H9 (cell line): ENCODE data around the gene SESTD1. TPM values are rescaled to one million over a fixed set of nuclear protein-coding genes. Genes with fewer than 3 reads are reported as not detected.

Experiments
- DNase-seq: peaks from one replicate; pipeline ENCODE4 v3.0.0-alpha.2; 2017
- H2AFZ ChIP-seq: one replicate; pipeline ENCODE4 v1.6.1; 2013; ENCODE audit warnings: mild to moderate bottlenecking, low read length, control low read depth, moderate library complexity
- H2AK5ac ChIP-seq: 2 replicates; pipeline ENCODE4 v1.6.1; 2013; ENCODE audit warnings: low read length, control low read depth, mixed read lengths; ENCODE audit not compliant: insufficient read length
- H2BK120ac ChIP-seq: one replicate; pipeline ENCODE4 v1.6.1; 2013; ENCODE audit warnings: low read depth, mild to moderate bottlenecking, low read length, control low read depth, inconsistent platforms; ENCODE audit not compliant: poor library complexity, severe bottlenecking
- H2BK12ac ChIP-seq: 2 replicates; pipeline ENCODE4 v1.6.1; 2013; ENCODE audit warnings: low read length, control low read depth, mixed read lengths, low read depth; ENCODE audit not compliant: insufficient read length
- H2BK15ac ChIP-seq: 2 replicates; pipeline ENCODE4 v1.6.1; 2013; ENCODE audit warnings: low read depth, low read length, control low read depth
- H2BK20ac ChIP-seq: one replicate; pipeline ENCODE4 v1.6.1; 2013; ENCODE audit warnings: low read depth, mild to moderate bottlenecking, low read length, control low read depth, inconsistent platforms; ENCODE audit not compliant: poor library complexity, severe bottlenecking
- H2BK5ac ChIP-seq: 2 replicates; pipeline ENCODE4 v1.6.1; 2013; ENCODE audit warnings: low read length, control low read depth, mixed read lengths; ENCODE audit not compliant: insufficient read length
- H3K14ac ChIP-seq: 2 replicates; pipeline ENCODE4 v1.6.1; 2013; ENCODE audit warnings: low read length, control low read depth; ENCODE audit not compliant: insufficient read depth
- H3K18ac ChIP-seq: 2 replicates; pipeline ENCODE4 v1.6.1; 2013; ENCODE audit warnings: low read depth, mild to moderate bottlenecking, mixed read lengths, low read length, control low read depth; ENCODE audit not compliant: insufficient read length
- H3K23ac ChIP-seq: 2 replicates; pipeline ENCODE4 v1.6.1; 2013; ENCODE audit warnings: low read length, control low read depth, mixed read lengths, low read depth; ENCODE audit not compliant: insufficient read length
- H3K23me2 ChIP-seq: 2 replicates; pipeline ENCODE4 v1.6.1; 2013; ENCODE audit warnings: low read depth, mild to moderate bottlenecking, mixed read lengths, low read length, control low read depth; ENCODE audit not compliant: insufficient read length, poor library complexity, severe bottlenecking
- H3K27ac ChIP-seq: 2 replicates; pipeline ENCODE4 v1.5.1; 2013; ENCODE audit warnings: low read length, control low read depth, mixed read lengths, low read depth; ENCODE audit not compliant: insufficient read length
- H3K27me3 ChIP-seq: 2 replicates; pipeline ENCODE4 v1.6.1; 2013; ENCODE audit warnings: low read length, control low read depth, inconsistent platforms; ENCODE audit not compliant: insufficient read depth
- H3K4ac ChIP-seq: 2 replicates; pipeline ENCODE4 v1.6.1; 2013; ENCODE audit warnings: low read depth, mild to moderate bottlenecking, control low read depth, inconsistent platforms, low read length, moderate library complexity
- H3K4me1 ChIP-seq: 2 replicates; pipeline ENCODE4 v1.6.1; 2013; ENCODE audit warnings: low read length, control low read depth, inconsistent platforms; ENCODE audit not compliant: insufficient read depth
- H3K4me2 ChIP-seq: 2 replicates; pipeline ENCODE4 v1.6.1; 2013; ENCODE audit warnings: low read length, control low read depth, mixed read lengths; ENCODE audit not compliant: insufficient read length, insufficient read depth
- H3K56ac ChIP-seq: 2 replicates; pipeline ENCODE4 v1.6.1; 2013; ENCODE audit warnings: low read depth, mild to moderate bottlenecking, mixed read lengths, low read length, control low read depth; ENCODE audit not compliant: insufficient read length
- H3K79me1 ChIP-seq: 2 replicates; pipeline ENCODE4 v1.6.1; 2013; ENCODE audit warnings: low read depth, mild to moderate bottlenecking, moderate library complexity, low read length, control low read depth, inconsistent platforms; ENCODE audit not compliant: insufficient read depth, poor library complexity, severe bottlenecking
- H3K79me2 ChIP-seq: 2 replicates; pipeline ENCODE4 v1.6.1; 2013; ENCODE audit warnings: low read length, control low read depth, inconsistent platforms; ENCODE audit not compliant: insufficient read depth
- H3K9ac ChIP-seq: 2 replicates; pipeline ENCODE4 v1.6.1; 2013; ENCODE audit warnings: low read length, control low read depth, mixed read lengths; ENCODE audit not compliant: insufficient read length; ENCODE audit errors: extremely low read depth
- H3K9me3 ChIP-seq: one replicate; pipeline ENCODE4 v1.6.1; 2013; ENCODE audit warnings: low read depth, low read length, inconsistent platforms; ENCODE audit not compliant: control insufficient read depth
- H3T11ph ChIP-seq: one replicate; pipeline ENCODE4 v1.6.1; 2013; ENCODE audit warnings: mild to moderate bottlenecking, low read length, control low read depth, inconsistent platforms
- H4K20me1 ChIP-seq: one replicate; pipeline ENCODE4 v1.6.1; 2013; ENCODE audit not compliant: control insufficient read depth, insufficient read length, insufficient read depth
- H4K5ac ChIP-seq: 2 replicates; pipeline ENCODE4 v1.6.1; 2013; ENCODE audit warnings: low read depth, mild to moderate bottlenecking, mixed read lengths, low read length, control low read depth; ENCODE audit not compliant: insufficient read length
- H4K8ac ChIP-seq: replicated peaks from 2 replicates; pipeline ENCODE4 v1.6.1; 2013; ENCODE audit warnings: low read length, control low read depth, mixed read lengths, low read depth; ENCODE audit not compliant: insufficient read length
- H4K91ac ChIP-seq: 2 replicates; pipeline ENCODE4 v1.6.1; 2013; ENCODE audit warnings: low read depth, mild to moderate bottlenecking, moderate library complexity, mixed read lengths, low read length, control low read depth; ENCODE audit not compliant: insufficient read length
- H3K27ac Mint-ChIP-seq, 3 experiments: 2 replicates in 2 of 3; 3 replicates in 1 of 3; pipeline ENCODE4 v1.8.0; 2020 to 2021; ENCODE audit warnings: mixed read lengths in 3 of 3, mild to moderate bottlenecking in 1 of 3, moderate library complexity in 1 of 3
- H3K27me3 Mint-ChIP-seq: 2 replicates; pipeline ENCODE4 v1.8.0; 2021; ENCODE audit warnings: low read depth, mild to moderate bottlenecking, moderate library complexity, mixed read lengths
- H3K36me3 Mint-ChIP-seq, 3 experiments: 2 replicates in 2 of 3; 3 replicates in 1 of 3; pipeline ENCODE4 v1.8.0; 2020 to 2021; ENCODE audit warnings: low read depth in 3 of 3, mixed read lengths in 3 of 3; ENCODE audit not compliant: insufficient read depth in 1 of 3
- H3K4me1 Mint-ChIP-seq, 2 experiments: 2 replicates each; pipeline ENCODE4 v1.8.0; 2020; ENCODE audit warnings: mixed read lengths in 2 of 2
- H3K4me3 Mint-ChIP-seq, 2 experiments: 2 replicates in 1 of 2; 3 replicates in 1 of 2; pipeline ENCODE4 v1.8.0; 2020 to 2021; ENCODE audit warnings: mild to moderate bottlenecking in 2 of 2, mixed read lengths in 2 of 2, moderate library complexity in 1 of 2
- H3K9me3 Mint-ChIP-seq, 2 experiments: 2 replicates in 1 of 2; 3 replicates in 1 of 2; pipeline ENCODE4 v1.8.0; 2020; ENCODE audit warnings: mild to moderate bottlenecking in 2 of 2, mixed read lengths in 2 of 2, moderate library complexity in 1 of 2
- WGBS: extraction: QIAGEN DNeasy Blood & Tissue Kit; methylation state at CpG from one replicate; pipeline ENCODE4 v1.1.7; 2013; ENCODE audit warnings: missing lambda C conversion rate, low lambda C conversion rate, mixed read lengths; ENCODE audit not compliant: insufficient read length; ENCODE audit errors: extremely low coverage; 5-methylcytosine and 5-hydroxymethylcytosine counted together
- total RNA-seq: library from RNA; stranded (reverse); gene quantifications from 2 replicates; pipeline ENCODE4 v1.2.1, GENCODE V29; 2021
- TF ChIP-seq, protein P1 (sequence below): fragments of 200-600 bp; sonication (generic); conservative IDR thresholded peaks from 3 replicates; pipeline ENCODE4 v1.8.0; 2021; ENCODE audit warnings: antibody characterized with exemption, mild to moderate bottlenecking

Gene SESTD1
- total RNA-seq, 1 experiment from 2014 or later, result 44.4 TPM

DNA sequence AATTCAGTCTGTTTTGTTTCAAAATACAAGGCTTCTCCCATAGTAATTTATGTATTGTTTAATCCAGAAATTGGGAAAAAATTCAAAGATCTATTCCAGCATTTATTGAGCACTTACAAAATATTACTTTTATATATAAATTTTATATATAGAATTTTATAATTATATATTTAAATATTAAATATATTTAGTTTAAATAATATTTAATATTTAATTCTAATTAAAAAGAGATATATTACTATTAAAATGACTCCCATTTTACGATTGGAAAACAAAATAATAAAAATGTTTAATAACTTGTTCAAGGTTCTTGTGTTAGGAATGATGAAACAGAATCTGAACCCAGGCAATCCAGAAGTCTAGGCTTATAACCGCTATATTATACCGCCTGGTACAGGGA, 40.5 kb upstream of the SESTD1 start:
- Mint-ChIP-seq H3K9me3 (peaks cover 0 to 6% of the 10 kb centered on the region in 2 experiments; a peak in 3 of 5 replicates), H3K27me3 (no peaks in the 10 kb centered on the region), H3K36me3 (peaks cover 2 to 4% (median 3%) of the 10 kb centered on the region in 3 experiments; a peak in 4 of 7 replicates), H3K4me1 (no peaks in the 10 kb centered on the region; a peak in 1 of 4 replicates), H3K4me3 (no peak overlapping the region), H3K27ac (no peak overlapping the region)
- Histone ChIP-seq H3K23ac (no peak overlapping the region), H2BK120ac (no peak overlapping the region), H2BK5ac (no peak overlapping the region), H3K79me1 (no peaks in the 10 kb centered on the region), H3K56ac (no peak overlapping the region), H3K79me2 (no peaks in the 10 kb centered on the region), H4K20me1 (no peaks in the 10 kb centered on the region), H3K23me2 (no peaks in the 10 kb centered on the region), H3K14ac (no peak overlapping the region), H3K4me2 (no peak overlapping the region), H2AFZ (no peak overlapping the region), H3T11ph (no peak overlapping the region), H3K18ac (no peak overlapping the region), H4K5ac (no peak overlapping the region), H2BK12ac (no peak overlapping the region), H2BK15ac (no peak overlapping the region), H3K4ac (no peak overlapping the region), H3K27me3 (no peaks in the 10 kb centered on the region), H4K91ac (no peak overlapping the region), H2AK5ac (no peak overlapping the region), H3K9me3 (no peaks in the 10 kb centered on the region), H3K4me1 (no peaks in the 10 kb centered on the region), H3K9ac (no peak overlapping the region), H3K27ac (no peak overlapping the region), H4K8ac (no peak overlapping the region), H2BK20ac (no peak overlapping the region)
- TF ChIP-seq, protein P1, sequence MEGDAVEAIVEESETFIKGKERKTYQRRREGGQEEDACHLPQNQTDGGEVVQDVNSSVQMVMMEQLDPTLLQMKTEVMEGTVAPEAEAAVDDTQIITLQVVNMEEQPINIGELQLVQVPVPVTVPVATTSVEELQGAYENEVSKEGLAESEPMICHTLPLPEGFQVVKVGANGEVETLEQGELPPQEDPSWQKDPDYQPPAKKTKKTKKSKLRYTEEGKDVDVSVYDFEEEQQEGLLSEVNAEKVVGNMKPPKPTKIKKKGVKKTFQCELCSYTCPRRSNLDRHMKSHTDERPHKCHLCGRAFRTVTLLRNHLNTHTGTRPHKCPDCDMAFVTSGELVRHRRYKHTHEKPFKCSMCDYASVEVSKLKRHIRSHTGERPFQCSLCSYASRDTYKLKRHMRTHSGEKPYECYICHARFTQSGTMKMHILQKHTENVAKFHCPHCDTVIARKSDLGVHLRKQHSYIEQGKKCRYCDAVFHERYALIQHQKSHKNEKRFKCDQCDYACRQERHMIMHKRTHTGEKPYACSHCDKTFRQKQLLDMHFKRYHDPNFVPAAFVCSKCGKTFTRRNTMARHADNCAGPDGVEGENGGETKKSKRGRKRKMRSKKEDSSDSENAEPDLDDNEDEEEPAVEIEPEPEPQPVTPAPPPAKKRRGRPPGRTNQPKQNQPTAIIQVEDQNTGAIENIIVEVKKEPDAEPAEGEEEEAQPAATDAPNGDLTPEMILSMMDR, result no peak
- no CpG with 5 or more reads among the region's 3 CpGs for WGBS
- DNase-seq, result no peak
